ENCODE results near the gene RPS29. TPM values are rescaled to one million over a fixed set of nuclear protein-coding genes. Genes with fewer than 3 reads are reported as not detected.
A peak's percentile ranks its signal among the peaks of the same experiment; 100 is the strongest.

RPS29 gene
- polyA plus RNA-seq (2013, experiment 1 of 2): 16,171 TPM
- polyA plus RNA-seq (2013, experiment 2 of 2): 16,443 TPM

DNA sequence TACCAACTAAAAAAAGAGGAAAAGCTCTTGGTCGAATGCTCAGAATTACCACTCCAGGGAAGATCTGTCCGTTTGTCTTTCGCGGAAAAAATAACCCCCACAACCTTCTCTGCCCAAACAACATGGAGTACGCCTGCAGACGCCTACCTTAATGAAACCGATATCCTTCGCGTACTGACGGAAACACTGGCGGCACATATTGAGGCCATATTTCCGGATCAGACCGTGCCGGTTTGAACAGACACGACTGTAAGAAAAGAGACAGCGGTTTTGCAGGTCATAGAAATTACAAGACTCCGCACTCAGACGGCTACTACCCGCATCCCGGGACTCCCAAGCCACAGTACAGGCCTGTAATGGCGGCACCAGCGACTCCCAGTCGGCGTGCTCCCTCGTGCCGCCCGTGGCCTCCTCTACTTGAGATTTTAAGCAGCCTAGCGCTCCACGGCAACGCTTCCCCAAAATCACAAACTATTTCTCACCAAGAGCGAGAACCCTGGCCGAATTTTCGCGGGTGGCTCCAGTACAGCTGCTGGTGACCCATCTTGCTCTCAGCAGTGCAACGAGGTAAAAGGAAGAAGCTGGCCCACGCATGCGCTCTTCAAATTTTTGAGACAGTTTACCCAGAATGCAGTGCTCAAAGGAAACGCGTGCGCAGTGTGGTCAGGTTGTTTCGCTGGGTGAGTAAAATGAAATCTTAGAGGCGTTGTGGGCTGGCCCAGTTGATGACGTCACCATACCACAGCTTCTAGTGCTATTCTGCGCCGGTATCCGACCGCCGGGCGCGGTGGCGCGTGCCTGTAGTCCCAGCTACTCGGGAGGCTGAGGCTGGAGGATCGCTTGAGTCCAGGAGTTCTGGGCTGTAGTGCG lies at the start of gene RPS29:
Gene RPS29, minus strand, starts transcription at position 578 of the 870 bp plus-strand sequence. Its CDS starts 34 bp downstream, at position 544.
- WGBS, 2 donors (ENCODE audit: extremely low coverage in 2 of 2, insufficient read length in 2 of 2, insufficient replicate concordance in 1 of 2): no CpG with 5 or more reads among the region's 55 CpGs
- H3K18ac ChIP-seq (ENCODE audit: low read length): peak within 1 kb of the TSS; percentile 95

DNA sequence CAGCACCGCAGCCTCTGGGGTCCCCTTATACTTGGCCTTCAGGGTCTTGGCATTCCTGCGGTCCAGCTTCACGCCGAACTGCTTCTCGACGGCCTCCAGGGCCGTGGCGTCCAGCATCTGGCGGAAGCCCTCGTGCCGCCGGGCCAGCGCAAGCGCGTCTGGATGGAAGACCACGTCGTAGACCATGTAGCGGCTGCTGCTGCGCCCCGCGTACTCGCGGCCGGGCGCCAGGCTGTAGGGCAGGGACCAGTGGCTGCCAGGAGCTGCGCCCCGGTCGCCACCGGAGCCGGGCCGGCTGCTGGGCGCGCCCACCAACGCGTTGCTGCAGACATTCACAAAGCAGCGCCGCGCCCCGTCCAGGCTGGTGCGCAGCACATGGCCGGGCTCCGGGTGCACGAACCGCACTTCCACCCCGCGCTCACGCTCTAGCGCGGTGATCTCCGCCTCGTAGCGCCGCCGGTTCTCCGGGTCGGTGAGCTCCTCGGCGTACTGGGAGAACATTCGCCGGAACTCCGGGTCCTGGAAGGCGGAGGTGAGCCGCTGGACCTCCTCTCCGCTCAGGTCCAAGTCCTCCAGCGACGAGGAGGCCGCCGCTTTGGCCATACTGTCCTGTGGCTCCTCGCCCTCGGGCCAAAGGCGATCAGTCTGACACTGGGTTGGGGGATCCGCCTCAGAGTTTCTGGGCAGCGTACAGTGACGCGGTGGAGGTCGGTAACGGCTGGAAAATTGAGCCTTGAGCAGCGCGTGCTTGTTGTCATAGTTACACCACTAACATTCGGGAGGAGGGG lies 48.6 kb upstream of the RPS29 start, which contains the start of gene DNAAF2:
Gene DNAAF2, minus strand, starts transcription at position 698 of the 788 bp plus-strand sequence. Its CDS starts 95 bp downstream, at position 603.
- peak within 1 kb of the TSS; percentile 99 for H3K27ac ChIP-seq (replicated peaks; ENCODE audit: low read length)
- peak; percentile 71 for DNase-seq (ENCODE audit: low spot score)
- H2AFZ ChIP-seq (ENCODE audit: low read length): peak within 1 kb of the TSS; percentile 100
- peak within 1 kb of the TSS; percentile 53 for H3K4ac ChIP-seq (ENCODE audit: low read length)
- H3K14ac ChIP-seq (ENCODE audit: low read length): peak within 1 kb of the TSS; percentile 99
- no peak within 1 kb of the TSS for H2BK12ac ChIP-seq (ENCODE audit: low read length)
- H3K36me3 ChIP-seq (replicated peaks in 1 of 2; ENCODE audit: control insufficient read depth in 2 of 2, insufficient read depth in 2 of 2, low read length in 2 of 2): peaks cover 7 to 59% of the 10 kb centered on the region in 2 donors
- no peaks in the 10 kb centered on the region for H3K27me3 ChIP-seq (ENCODE audit: control insufficient read depth in 3 of 3, insufficient read depth in 3 of 3, low read depth in 1 of 3, low read length in 3 of 3)
- peak within 1 kb of the TSS; percentile 99 for H3K9ac ChIP-seq (ENCODE audit: low read depth, low read length, poor library complexity)
- H4K91ac ChIP-seq (ENCODE audit: low read depth, low read length, poor library complexity): no peak within 1 kb of the TSS
- H4K8ac ChIP-seq (ENCODE audit: low read depth, low read length): peak within 1 kb of the TSS; percentile 82
- H3K79me1 ChIP-seq (ENCODE audit: low read depth, low read length): peaks cover 8% of the 10 kb centered on the region
- peak within 1 kb of the TSS; percentile 100 for H3K18ac ChIP-seq (ENCODE audit: low read length)
- H3K4me3 ChIP-seq (ENCODE audit: low read length in 2 of 2): peak within 1 kb of the TSS; percentile 64 to 100
- H2BK120ac ChIP-seq (ENCODE audit: low read depth, low read length): no peak within 1 kb of the TSS
- peak within 1 kb of the TSS; percentile 90 for H2BK5ac ChIP-seq (ENCODE audit: low read length)
- H3K4me1 ChIP-seq (ENCODE audit: control insufficient read depth in 2 of 2, insufficient read depth in 1 of 2, low read depth in 1 of 2, low read length in 2 of 2): peaks cover 0 to 2% of the 10 kb centered on the region in 2 donors
- no CpG with 5 or more reads among the region's 80 CpGs for WGBS, 2 donors (ENCODE audit: extremely low coverage in 2 of 2, insufficient read length in 2 of 2, insufficient replicate concordance in 1 of 2)
- peak within 1 kb of the TSS; percentile 81 for H2AK5ac ChIP-seq (ENCODE audit: low read depth, low read length)
- peaks cover 0 to 8% of the 10 kb centered on the region in 2 donors for H3K9me3 ChIP-seq (replicated peaks in 1 of 2; ENCODE audit: control insufficient read depth in 2 of 2, insufficient read depth in 1 of 2, low read depth in 1 of 2, low read length in 2 of 2)
- peak within 1 kb of the TSS; percentile 96 for H2BK15ac ChIP-seq (ENCODE audit: low read length)
- H3K4me2 ChIP-seq (ENCODE audit: insufficient read depth, low read length, poor library complexity, severe bottlenecking): peak within 1 kb of the TSS; percentile 99
- H3K23ac ChIP-seq (ENCODE audit: low read depth, low read length, poor library complexity): peak within 1 kb of the TSS; percentile 98

More for the DNA sequence above, at the start of gene RPS29:
- Histone ChIP-seq H3K4me1 (ENCODE audit: control insufficient read depth in 2 of 2, insufficient read depth in 1 of 2, low read depth in 1 of 2, low read length in 2 of 2) (peaks cover 7 to 11% of the 10 kb centered on the region in 2 donors), H3K23ac (ENCODE audit: low read depth, low read length, poor library complexity) (peak within 1 kb of the TSS; percentile 80), H3K4me2 (ENCODE audit: insufficient read depth, low read length, poor library complexity, severe bottlenecking) (peak within 1 kb of the TSS; percentile 75), H3K9ac (ENCODE audit: low read depth, low read length, poor library complexity) (peak within 1 kb of the TSS; percentile 92), H3K14ac (ENCODE audit: low read length) (no peak within 1 kb of the TSS), H2AK5ac (ENCODE audit: low read depth, low read length) (no peak within 1 kb of the TSS), H3K36me3 (replicated peaks in 1 of 2; ENCODE audit: control insufficient read depth in 2 of 2, insufficient read depth in 2 of 2, low read length in 2 of 2) (peaks cover 13 to 41% of the 10 kb centered on the region in 2 donors), H3K4me3 (ENCODE audit: low read length in 2 of 2) (peak within 1 kb of the TSS; percentile 78 to 100), H3K9me3 (replicated peaks in 1 of 2; ENCODE audit: control insufficient read depth in 2 of 2, insufficient read depth in 1 of 2, low read depth in 1 of 2, low read length in 2 of 2) (no peaks in the 10 kb centered on the region), H4K91ac (ENCODE audit: low read depth, low read length, poor library complexity) (no peak within 1 kb of the TSS), H2BK120ac (ENCODE audit: low read depth, low read length) (no peak within 1 kb of the TSS), H2BK5ac (ENCODE audit: low read length) (no peak within 1 kb of the TSS), H3K4ac (ENCODE audit: low read length) (no peak within 1 kb of the TSS), H2AFZ (ENCODE audit: low read length) (peak within 1 kb of the TSS; percentile 77), H3K27ac (replicated peaks; ENCODE audit: low read length) (peak within 1 kb of the TSS; percentile 74), H2BK15ac (ENCODE audit: low read length) (no peak within 1 kb of the TSS), H3K27me3 (ENCODE audit: control insufficient read depth in 3 of 3, insufficient read depth in 3 of 3, low read depth in 1 of 3, low read length in 3 of 3) (no peaks in the 10 kb centered on the region), H2BK12ac (ENCODE audit: low read length) (no peak within 1 kb of the TSS), H3K79me1 (ENCODE audit: low read depth, low read length) (no peaks in the 10 kb centered on the region), H4K8ac (ENCODE audit: low read depth, low read length) (no peak within 1 kb of the TSS)
- peak; percentile 100 for DNase-seq (ENCODE audit: low spot score)

DNA sequence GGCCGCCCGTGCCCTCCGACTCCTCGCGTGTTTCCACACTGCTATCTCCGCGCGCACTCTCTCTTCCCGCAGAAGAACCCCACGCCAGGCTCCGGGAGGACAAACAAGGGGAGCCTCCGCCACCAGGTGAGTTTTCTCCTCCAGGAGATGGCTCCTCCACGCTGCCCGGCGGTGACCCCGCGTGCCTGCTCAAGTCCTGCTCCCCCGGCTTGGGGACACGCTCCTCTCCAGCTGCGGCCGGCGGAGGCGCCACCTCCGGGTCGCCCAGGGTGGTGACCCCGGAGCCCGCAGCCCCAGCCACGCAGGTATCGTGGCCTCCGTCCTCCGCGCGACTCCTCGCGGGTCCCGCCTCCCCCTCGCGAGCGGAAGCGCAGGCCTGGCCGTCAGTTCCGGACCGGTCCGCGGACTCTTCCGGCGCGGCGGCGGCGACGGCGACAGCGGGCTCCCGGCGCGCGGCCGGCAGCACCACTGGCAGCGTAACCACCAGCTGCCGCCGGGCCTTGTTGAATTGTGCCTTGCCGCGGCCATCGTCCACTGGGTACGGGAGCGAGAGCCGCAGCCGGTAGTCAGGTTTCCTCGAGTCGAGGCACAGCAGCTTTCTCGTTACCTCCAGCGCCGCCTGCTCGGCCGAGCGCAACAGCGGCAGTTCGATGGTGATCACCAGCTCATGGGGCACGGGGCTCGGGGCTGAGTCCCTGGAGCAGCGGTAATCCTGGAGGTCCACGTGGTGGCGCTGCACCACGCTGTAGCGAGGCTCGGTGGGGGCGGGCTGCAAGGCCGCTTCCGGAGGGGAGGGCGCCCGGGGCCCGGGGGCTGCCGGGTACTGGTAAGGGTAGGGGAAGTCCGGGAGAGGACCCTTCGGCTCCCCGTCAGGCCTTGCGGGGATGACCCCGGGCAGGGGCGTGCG lies 47.7 kb upstream of the RPS29 start:
- no peak overlapping the region for H2BK120ac ChIP-seq (ENCODE audit: low read depth, low read length)
- H4K91ac ChIP-seq (ENCODE audit: low read depth, low read length, poor library complexity): no peak overlapping the region
- peak overlapping the region; percentile 98 for H3K4ac ChIP-seq (ENCODE audit: low read length)
- peak overlapping the region; percentile 99 for H3K14ac ChIP-seq (ENCODE audit: low read length)
- H2AK5ac ChIP-seq (ENCODE audit: low read depth, low read length): peak overlapping the region; percentile 94
- H3K9ac ChIP-seq (ENCODE audit: low read depth, low read length, poor library complexity): peak overlapping the region; percentile 99
- no peak overlapping the region for H2BK12ac ChIP-seq (ENCODE audit: low read length)
- WGBS, 2 donors (ENCODE audit: extremely low coverage in 2 of 2, insufficient read length in 2 of 2, insufficient replicate concordance in 1 of 2): no CpG with 5 or more reads among the region's 101 CpGs
- peak overlapping the region; percentile 100 for H3K18ac ChIP-seq (ENCODE audit: low read length)
- peak overlapping the region; percentile 100 for H2AFZ ChIP-seq (ENCODE audit: low read length)
- peak overlapping the region; percentile 98 for H3K23ac ChIP-seq (ENCODE audit: low read depth, low read length, poor library complexity)
- H3K79me1 ChIP-seq (ENCODE audit: low read depth, low read length): peaks cover 8% of the 10 kb centered on the region
- H4K8ac ChIP-seq (ENCODE audit: low read depth, low read length): peak overlapping the region; percentile 82
- peak overlapping the region; percentile 58 for H2BK15ac ChIP-seq (ENCODE audit: low read length)
- H3K4me2 ChIP-seq (ENCODE audit: insufficient read depth, low read length, poor library complexity, severe bottlenecking): peak overlapping the region; percentile 99
- peak overlapping the region; percentile 64 to 100 for H3K4me3 ChIP-seq (ENCODE audit: low read length in 2 of 2)
- H3K36me3 ChIP-seq (replicated peaks in 1 of 2; ENCODE audit: control insufficient read depth in 2 of 2, insufficient read depth in 2 of 2, low read length in 2 of 2): peaks cover 7 to 58% of the 10 kb centered on the region in 2 donors
- H3K9me3 ChIP-seq (replicated peaks in 1 of 2; ENCODE audit: control insufficient read depth in 2 of 2, insufficient read depth in 1 of 2, low read depth in 1 of 2, low read length in 2 of 2): peaks cover 0 to 8% of the 10 kb centered on the region in 2 donors
- H3K27me3 ChIP-seq (ENCODE audit: control insufficient read depth in 3 of 3, insufficient read depth in 3 of 3, low read depth in 1 of 3, low read length in 3 of 3): no peaks in the 10 kb centered on the region
- peak overlapping the region; percentile 90 for H2BK5ac ChIP-seq (ENCODE audit: low read length)
- peaks cover 0 to 2% of the 10 kb centered on the region in 2 donors for H3K4me1 ChIP-seq (ENCODE audit: control insufficient read depth in 2 of 2, insufficient read depth in 1 of 2, low read depth in 1 of 2, low read length in 2 of 2)
- DNase-seq (ENCODE audit: low spot score): peak; percentile 95
- peak overlapping the region; percentile 99 for H3K27ac ChIP-seq (replicated peaks; ENCODE audit: low read length)
